Nephron progenitor cell (in vitro differentiated cells): ENCODE measurements around the gene TDRD6.
"Not testable (repeated sequence)": the region's sequence is repeated elsewhere in the genome, so short reads cannot be mapped to it uniquely, and the experiment has no call there.

ENCODE experiments used
- DNase-seq: peaks from one replicate; pipeline ENCODE4 v3.0.0; 2021
- H3K27ac Mint-ChIP-seq: 2 replicates; pipeline ENCODE4 v1.8.0; 2021; ENCODE audit warnings: mild to moderate bottlenecking, moderate library complexity, mixed read lengths
- H3K27me3 Mint-ChIP-seq: 2 replicates; pipeline ENCODE4 v1.8.0; 2021; ENCODE audit warnings: mild to moderate bottlenecking, low read depth, mixed read lengths; ENCODE audit not compliant: poor library complexity
- H3K36me3 Mint-ChIP-seq: 2 replicates; pipeline ENCODE4 v1.8.0; 2021; ENCODE audit warnings: low read depth, mixed read lengths
- H3K4me1 Mint-ChIP-seq: 2 replicates; pipeline ENCODE4 v1.8.0; 2021; ENCODE audit warnings: mixed read lengths
- H3K4me3 Mint-ChIP-seq: 2 replicates; pipeline ENCODE4 v1.8.0; 2021; ENCODE audit warnings: mild to moderate bottlenecking, moderate library complexity, mixed read lengths
- H3K9me3 Mint-ChIP-seq: 2 replicates; pipeline ENCODE4 v1.8.0; 2021; ENCODE audit warnings: mild to moderate bottlenecking, moderate library complexity, mixed read lengths
- TF ChIP-seq, protein P1 (sequence below): fragments of 200-600 bp; sonication (generic); IDR thresholded peaks from 2 replicates; pipeline ENCODE4 v1.5.0; 2021; ENCODE audit warnings: antibody characterized with exemption

Gene TDRD6

DNA sequence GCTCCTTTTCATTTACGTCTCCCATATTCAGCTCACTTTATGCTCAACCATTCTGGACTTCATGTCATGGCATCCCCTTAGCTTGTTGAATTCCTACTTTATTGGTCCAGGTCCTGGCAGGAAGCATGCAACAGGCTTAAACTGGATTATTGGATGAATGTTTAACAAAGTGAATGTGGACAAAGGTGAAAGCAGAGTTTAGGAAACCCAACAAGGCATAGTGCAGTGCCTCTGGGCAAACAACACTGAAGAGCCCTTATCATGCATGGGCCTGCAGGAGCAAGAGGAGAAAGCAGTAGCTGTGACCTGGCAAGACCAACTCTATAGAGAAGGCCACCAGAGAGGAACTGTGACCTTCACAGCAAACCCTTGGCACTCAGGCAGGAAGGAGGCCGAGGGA lies 53.8 kb downstream of the TDRD6 start:
- H3K36me3 Mint-ChIP-seq: no peaks in the 10 kb centered on the region
- H3K4me3 Mint-ChIP-seq: no peak overlapping the region
- TF ChIP-seq, protein P1, sequence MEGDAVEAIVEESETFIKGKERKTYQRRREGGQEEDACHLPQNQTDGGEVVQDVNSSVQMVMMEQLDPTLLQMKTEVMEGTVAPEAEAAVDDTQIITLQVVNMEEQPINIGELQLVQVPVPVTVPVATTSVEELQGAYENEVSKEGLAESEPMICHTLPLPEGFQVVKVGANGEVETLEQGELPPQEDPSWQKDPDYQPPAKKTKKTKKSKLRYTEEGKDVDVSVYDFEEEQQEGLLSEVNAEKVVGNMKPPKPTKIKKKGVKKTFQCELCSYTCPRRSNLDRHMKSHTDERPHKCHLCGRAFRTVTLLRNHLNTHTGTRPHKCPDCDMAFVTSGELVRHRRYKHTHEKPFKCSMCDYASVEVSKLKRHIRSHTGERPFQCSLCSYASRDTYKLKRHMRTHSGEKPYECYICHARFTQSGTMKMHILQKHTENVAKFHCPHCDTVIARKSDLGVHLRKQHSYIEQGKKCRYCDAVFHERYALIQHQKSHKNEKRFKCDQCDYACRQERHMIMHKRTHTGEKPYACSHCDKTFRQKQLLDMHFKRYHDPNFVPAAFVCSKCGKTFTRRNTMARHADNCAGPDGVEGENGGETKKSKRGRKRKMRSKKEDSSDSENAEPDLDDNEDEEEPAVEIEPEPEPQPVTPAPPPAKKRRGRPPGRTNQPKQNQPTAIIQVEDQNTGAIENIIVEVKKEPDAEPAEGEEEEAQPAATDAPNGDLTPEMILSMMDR: no peak
- peaks cover 25% of the 10 kb centered on the region for H3K27me3 Mint-ChIP-seq
- no peaks in the 10 kb centered on the region for H3K9me3 Mint-ChIP-seq
- no peak overlapping the region for H3K27ac Mint-ChIP-seq
- H3K4me1 Mint-ChIP-seq: no peaks in the 10 kb centered on the region
- DNase-seq: no peak

DNA sequence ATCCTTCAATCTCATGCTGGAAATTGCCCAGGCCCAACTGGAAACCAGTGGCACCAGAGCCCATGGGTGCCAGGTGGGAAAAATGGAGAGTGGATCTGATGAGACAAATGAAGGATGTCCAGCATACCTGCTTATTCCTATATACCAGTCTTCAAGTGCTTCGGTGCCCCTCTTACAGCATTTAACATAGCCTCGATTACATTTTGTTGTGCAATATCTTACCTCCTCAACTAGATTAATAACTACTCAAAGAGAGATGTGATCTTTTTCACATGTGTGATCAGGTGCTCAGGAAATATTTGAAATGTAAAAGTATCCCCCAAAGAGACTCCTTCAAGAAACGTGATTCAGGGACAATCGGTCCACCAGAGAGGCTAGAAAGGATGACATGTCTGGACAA lies 54.2 kb downstream of the TDRD6 start:
- Mint-ChIP-seq H3K4me3 (no peak overlapping the region), H3K27me3 (peaks cover 21% of the 10 kb centered on the region), H3K36me3 (no peaks in the 10 kb centered on the region), H3K4me1 (no peaks in the 10 kb centered on the region), H3K27ac (no peak overlapping the region), H3K9me3 (no peaks in the 10 kb centered on the region)
- TF ChIP-seq, protein P1: no peak
- no peak for DNase-seq

DNA sequence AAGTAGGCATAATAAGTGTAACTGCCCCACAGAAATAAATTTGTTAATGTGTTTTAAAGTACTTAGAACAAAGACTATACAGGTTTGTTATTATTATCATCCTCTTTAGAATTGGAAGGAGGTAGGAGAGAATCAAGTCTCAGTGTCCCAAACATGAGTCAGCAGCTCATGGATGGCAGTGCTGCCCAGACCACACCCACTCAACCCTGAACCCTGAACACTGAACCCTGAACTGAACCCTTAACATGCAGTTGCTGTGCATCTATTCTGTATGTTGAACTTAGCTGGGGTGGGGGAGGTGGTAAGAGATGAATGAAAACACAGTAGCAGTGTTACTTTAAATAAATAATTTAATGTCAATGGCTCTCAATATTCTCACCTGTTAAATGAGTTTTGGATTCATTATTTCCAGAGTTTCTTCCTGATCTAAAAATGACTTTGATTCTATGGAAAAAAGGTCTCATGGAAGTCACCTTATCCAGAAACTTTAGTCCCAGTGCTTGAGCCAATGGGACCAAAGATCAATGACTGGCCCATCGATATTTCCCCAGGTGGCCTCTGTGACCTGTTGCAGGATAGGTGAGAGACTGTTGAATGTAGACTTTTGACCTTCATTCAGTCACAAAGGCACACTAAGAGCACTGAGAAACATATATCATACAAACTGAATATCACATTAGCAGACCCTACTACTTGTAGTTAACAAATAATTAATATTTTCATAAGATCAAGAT lies 55.9 kb downstream of the TDRD6 start:
- peaks cover 5% of the 10 kb centered on the region for H3K27me3 Mint-ChIP-seq
- DNase-seq: no peak
- H3K4me1 Mint-ChIP-seq: no peaks in the 10 kb centered on the region
- TF ChIP-seq, protein P1: no peak
- H3K9me3 Mint-ChIP-seq: no peaks in the 10 kb centered on the region
- H3K27ac Mint-ChIP-seq: no peak overlapping the region
- H3K36me3 Mint-ChIP-seq: no peaks in the 10 kb centered on the region
- H3K4me3 Mint-ChIP-seq: no peak overlapping the region

DNA sequence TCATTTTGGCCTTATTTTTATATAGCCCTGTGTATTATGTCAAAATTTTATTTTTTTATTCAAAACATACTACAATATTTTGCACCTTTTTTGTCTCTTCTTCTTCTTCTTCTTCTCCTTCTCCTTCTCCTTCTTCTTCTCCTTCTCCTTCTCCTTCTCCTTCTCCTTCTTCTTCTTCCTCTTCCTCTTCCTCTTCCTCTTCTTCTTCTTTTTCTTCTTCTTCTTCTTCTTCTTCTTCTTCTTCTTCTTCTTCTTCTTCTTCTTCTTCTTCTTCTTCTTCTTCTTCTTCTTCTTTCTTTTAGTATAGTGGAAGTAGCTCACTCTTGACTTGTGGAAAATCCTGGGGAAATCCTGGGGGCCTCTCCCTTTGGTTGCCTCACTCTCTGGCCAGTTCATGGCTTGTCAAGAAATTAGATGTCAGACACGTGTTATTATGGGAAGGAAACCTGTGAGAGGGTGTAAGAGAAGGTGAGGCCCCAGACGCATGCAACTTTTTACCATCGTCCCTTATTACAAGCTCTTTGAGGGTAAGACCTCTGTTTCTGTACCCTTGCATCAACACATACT lies 56.6 kb downstream of the TDRD6 start:
- not testable (repeated sequence) for H3K9me3 Mint-ChIP-seq, H3K27me3 Mint-ChIP-seq, H3K36me3 Mint-ChIP-seq, H3K4me1 Mint-ChIP-seq, H3K4me3 Mint-ChIP-seq, DNase-seq, H3K27ac Mint-ChIP-seq

DNA sequence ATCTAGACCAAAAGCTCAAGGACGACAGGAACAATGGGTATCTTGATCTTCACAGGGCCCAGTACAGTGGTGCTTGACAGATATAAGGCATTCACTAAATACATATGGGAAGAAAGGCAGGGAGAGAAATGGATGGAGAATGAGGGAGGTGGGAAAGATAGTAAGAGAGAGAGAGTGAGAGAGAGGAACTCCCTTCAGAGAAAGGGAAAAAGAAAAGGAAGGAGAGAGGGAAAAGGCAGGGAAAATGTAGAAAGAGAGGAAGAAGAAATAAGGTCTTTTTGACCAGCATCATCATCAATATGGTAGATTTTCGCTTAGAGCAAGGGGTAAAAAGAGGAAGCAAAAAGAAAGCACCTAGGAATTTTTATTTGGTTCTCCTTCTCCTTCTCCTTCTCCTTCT lies 58.3 kb downstream of the TDRD6 start:
- no peak for DNase-seq
- H3K27me3 Mint-ChIP-seq: peaks cover 6% of the 10 kb centered on the region
- TF ChIP-seq, protein P1: no peak
- peak overlapping the region; percentile 1 for H3K27ac Mint-ChIP-seq
- H3K4me1 Mint-ChIP-seq: no peaks in the 10 kb centered on the region
- H3K9me3 Mint-ChIP-seq: no peaks in the 10 kb centered on the region
- H3K36me3 Mint-ChIP-seq: no peaks in the 10 kb centered on the region
- H3K4me3 Mint-ChIP-seq: no peak overlapping the region

DNA sequence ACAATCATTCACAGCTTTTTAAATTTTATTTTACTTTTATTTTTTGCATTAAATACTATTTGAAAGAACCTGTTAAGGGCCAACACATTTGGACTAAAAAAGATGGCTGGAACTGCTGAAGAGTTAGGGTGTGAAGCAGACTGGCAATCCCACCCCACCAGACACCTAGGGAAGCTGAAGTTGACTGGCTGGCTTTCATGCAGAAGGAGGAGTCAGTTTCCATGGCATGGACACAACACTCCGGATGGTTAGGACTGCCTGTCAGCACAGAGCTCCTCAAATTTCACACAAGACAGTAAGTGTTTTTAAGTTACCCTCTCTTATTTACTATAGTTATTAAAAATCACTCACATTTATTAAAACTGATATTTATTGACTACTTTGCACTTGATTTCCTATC lies 59.0 kb downstream of the TDRD6 start, which contains the start of gene ANKRD66:
Gene ANKRD66 (plus strand): TSS at position 238 of the 400 bp plus-strand sequence. CDS start 5,016 bp downstream, outside the sequence.
- H3K27me3 Mint-ChIP-seq: peaks cover 6% of the 10 kb centered on the region
- no peaks in the 10 kb centered on the region for H3K4me1 Mint-ChIP-seq
- peak; percentile 10 for DNase-seq
- H3K9me3 Mint-ChIP-seq: no peaks in the 10 kb centered on the region
- TF ChIP-seq, protein P1: no peak
- peak within 1 kb of the TSS; percentile 1 for H3K27ac Mint-ChIP-seq
- no peak within 1 kb of the TSS for H3K4me3 Mint-ChIP-seq
- no peaks in the 10 kb centered on the region for H3K36me3 Mint-ChIP-seq
